Coronary artery (tissue), 2 donors: ENCODE data around the gene HIPK2.

Experiments used
- DNase-seq: peaks from one replicate; pipeline ENCODE4 v3.0.0-alpha.2; 2017; ENCODE audit warnings: low spot score
- H3K27ac ChIP-seq, 2 donors: fragments of 200-600 bp; sonication (generic); one replicate each; pipeline ENCODE4 v1.5.1; 2016 to 2019
- H3K4me3 ChIP-seq: fragments of 200-600 bp; sonication (generic); 2 replicates; pipeline ENCODE4 v1.5.1; 2016; ENCODE audit warnings: mild to moderate bottlenecking, moderate library complexity
- TF ChIP-seq, protein P1 (sequence below): fragments of 200-600 bp; sonication (generic); IDR thresholded peaks from one replicate; pipeline ENCODE4 v1.5.1; 2019; ENCODE audit warnings: antibody characterized with exemption

The HIPK2 gene

DNA sequence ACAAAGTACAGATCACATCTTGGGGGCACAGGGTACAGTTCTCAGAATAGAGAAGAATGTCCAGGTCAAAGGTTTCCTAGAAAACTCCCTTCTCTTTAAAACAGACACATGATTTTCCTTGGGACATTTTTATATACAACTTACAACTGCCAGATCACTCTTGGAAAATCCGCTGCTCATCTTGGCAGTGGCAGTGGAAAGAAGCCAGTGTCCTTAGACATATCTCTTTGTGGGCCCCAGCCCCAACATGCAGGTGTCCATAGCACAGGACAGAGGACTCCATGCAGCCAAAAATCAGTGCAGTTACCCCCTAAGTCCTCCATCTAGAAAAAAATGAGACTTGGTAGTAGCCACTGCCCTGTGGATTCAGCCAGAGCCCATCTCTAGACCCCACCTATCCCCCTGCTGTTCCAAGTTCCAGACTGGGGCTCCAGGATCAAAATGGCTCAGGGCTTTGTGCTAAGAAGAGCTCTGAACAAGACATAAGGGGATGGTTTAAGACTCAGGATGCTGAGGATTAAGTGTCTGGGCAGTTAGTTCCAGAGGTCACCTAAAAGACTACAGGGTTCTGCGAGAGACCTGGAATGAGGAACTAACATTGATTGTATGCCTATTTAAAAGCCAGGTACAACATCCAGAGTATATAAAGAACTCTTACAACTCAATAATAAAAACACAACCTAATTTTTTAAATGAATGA is 34.4 kb downstream of the HIPK2 start:
- DNase-seq = peak; percentile 35
- Histone ChIP-seq H3K4me3 (no peak overlapping the region), H3K27ac (peak overlapping the region in 1 of 2 donors; percentile 37)
- TF ChIP-seq, protein P1, sequence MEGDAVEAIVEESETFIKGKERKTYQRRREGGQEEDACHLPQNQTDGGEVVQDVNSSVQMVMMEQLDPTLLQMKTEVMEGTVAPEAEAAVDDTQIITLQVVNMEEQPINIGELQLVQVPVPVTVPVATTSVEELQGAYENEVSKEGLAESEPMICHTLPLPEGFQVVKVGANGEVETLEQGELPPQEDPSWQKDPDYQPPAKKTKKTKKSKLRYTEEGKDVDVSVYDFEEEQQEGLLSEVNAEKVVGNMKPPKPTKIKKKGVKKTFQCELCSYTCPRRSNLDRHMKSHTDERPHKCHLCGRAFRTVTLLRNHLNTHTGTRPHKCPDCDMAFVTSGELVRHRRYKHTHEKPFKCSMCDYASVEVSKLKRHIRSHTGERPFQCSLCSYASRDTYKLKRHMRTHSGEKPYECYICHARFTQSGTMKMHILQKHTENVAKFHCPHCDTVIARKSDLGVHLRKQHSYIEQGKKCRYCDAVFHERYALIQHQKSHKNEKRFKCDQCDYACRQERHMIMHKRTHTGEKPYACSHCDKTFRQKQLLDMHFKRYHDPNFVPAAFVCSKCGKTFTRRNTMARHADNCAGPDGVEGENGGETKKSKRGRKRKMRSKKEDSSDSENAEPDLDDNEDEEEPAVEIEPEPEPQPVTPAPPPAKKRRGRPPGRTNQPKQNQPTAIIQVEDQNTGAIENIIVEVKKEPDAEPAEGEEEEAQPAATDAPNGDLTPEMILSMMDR = no peak

DNA sequence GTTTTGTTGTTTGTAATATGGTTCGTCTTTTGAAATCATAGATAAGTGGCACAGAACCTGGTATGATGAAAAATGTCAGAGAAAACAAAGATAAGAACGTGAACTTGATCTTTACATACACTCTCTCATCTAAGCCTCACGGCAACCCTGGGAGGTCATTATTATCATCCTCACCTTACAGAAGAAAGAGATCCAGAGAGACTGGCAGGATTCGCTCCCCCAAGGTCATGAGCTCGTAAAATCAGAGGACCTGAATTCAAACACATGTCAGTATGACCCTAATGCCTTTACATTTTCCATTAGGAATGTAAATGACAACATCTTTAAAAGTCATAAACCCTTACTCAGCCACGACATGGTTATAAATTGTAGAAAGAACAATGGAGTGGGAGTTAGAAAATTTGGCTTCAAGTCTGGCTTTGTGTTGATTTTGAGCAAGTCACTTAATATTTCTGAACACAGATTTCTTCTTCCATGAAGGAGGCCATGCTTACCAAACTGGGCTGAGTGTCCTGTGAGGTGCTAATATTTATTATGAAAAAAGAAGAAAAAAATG is 35.9 kb downstream of the HIPK2 start:
- DNase-seq = no peak
- no peak overlapping the region for H3K27ac ChIP-seq
- H3K4me3 ChIP-seq = no peak overlapping the region
- TF ChIP-seq, protein P1 = no peak

DNA sequence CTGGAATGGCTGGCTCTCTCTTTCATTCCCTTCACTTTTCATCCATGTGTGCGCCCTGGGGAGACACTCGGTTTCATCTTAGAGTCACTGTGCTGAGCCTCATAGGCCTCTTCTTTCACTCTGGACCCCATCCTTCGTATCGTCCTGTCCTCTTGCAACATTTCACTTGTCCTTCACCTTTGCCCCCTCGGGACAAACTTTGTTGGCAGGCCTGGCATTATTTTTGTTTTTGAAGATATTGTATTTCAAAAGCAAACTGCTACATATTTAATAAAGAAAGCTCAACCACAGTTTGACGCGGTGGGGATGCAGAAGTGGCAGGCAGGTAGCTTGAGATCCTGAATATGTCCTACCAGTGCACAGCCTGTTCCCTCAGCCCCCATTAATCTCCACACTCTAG is 36.6 kb downstream of the HIPK2 start:
- Histone ChIP-seq H3K4me3 (no peak overlapping the region), H3K27ac (peak overlapping the region; percentile 36 to 66)
- DNase-seq = peak; percentile 40
- TF ChIP-seq, protein P1 = no peak

DNA sequence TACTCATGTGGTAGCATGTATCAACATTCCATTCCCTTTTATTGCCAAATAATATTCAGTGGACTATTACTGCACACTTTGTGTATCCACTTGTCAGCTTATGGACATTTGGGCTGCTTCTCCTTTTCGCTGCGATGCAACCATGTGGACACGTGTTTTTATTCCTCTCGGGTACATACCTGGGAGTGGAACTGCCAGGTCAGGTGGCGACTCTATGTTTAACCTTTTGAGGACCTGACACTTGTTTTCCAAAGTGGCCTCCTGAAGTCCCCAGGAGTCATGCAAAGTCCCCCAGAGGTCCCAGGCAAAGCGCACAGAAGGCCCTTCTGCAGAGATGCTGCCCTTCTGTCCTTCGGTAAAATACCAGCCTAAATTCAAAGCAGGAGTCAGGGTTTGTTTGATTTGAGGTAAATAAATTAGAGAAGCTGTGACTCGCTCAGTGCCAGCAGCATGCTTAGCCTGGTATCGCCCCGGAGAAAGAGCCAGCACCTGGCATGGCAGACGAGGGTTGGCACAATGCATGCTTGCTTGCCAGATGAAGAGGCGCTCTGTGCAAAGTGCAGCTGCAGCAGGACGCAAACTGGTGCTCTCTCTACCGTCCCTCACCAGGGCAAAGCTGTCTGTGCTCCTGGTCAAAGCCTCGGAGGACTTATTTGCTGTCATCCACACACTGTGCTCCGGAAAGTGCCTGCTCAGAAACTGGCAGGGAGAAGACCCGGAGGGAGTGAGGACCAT is 37.8 kb downstream of the HIPK2 start:
- DNase-seq = peak; percentile 74
- peak overlapping the region; percentile 36 to 66 for H3K27ac ChIP-seq

DNA sequence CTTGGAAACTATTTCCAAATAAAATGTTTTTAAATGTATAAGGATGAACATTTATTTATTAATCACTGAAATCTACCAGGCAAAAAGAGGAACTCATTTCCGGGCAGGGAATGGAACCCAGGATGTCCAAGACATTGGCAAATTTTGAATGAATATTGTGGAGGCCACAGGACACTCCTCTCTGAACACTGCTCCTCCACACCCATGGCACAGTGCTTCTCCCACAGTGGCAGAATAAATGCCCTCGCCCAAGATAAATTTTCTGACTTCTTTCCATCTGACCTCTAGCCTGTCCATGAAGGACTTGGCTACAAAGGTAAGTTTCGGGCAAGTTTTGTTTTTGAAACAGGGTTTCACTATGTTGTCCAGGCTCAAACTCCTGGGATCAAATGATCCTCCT is 39.0 kb downstream of the HIPK2 start:
- TF ChIP-seq, protein P1 = no peak
- Histone ChIP-seq H3K27ac (peak overlapping the region; percentile 95 to 97), H3K4me3 (no peak overlapping the region)
- no peak for DNase-seq

More for the DNA sequence above, 37.8 kb downstream of the HIPK2 start:
- H3K4me3 ChIP-seq = peak overlapping the region; percentile 5
- TF ChIP-seq, protein P1 = no peak

DNA sequence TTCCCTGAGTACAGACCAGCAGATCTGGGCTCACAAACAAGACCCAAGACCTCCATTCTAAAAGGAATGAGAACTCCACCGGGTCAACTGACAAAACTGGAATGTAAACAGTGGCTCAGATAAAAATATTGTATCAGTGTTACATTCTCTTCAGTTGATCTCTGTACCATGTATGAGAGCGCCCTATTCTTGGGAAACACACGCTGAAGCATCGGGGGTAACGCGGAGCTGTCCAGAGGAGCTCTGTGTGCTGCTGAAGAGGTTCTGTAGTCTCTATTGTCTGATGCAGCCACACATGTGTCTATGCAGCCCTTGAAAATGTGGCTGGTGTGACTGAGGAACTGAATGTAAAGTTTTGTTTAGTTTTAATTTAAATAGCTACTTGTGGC is 39.7 kb downstream of the HIPK2 start:
- Histone ChIP-seq H3K4me3 (no peak overlapping the region), H3K27ac (peak overlapping the region; percentile 95 to 97)
- TF ChIP-seq, protein P1 = no peak
- peak; percentile 69 for DNase-seq
